SK-MEL-5 (cell line): Measurements from ENCODE around the gene DNAH1. TPM values are rescaled to one million over a fixed set of nuclear protein-coding genes. Genes with fewer than 3 reads are reported as not detected.

Experiments used
- DNase-seq: peaks from one replicate; pipeline ENCODE4 v3.0.0-alpha.2; 2016; ENCODE audit warnings: low read depth, low spot score
- in situ Hi-C: cut with HindIII; loops from 2 replicates; pipeline ENCODE4 v1.10.0; 2016; ENCODE audit warnings: low sequenced_read_pairs, high pct_unique_total_duplicates, low pct_unique_long_range_greater_than_20kb
- total RNA-seq: library from RNA; depleted of rRNA; stranded (reverse); fragments of >200 nt; shearing (Covaris generic); gene quantifications from 2 replicates; pipeline ENCODE4 v1.2.3, GENCODE V29; 2014

The DNAH1 gene
- total RNA-seq, 1 experiment from 2014 or later: 0.74 TPM

DNA sequence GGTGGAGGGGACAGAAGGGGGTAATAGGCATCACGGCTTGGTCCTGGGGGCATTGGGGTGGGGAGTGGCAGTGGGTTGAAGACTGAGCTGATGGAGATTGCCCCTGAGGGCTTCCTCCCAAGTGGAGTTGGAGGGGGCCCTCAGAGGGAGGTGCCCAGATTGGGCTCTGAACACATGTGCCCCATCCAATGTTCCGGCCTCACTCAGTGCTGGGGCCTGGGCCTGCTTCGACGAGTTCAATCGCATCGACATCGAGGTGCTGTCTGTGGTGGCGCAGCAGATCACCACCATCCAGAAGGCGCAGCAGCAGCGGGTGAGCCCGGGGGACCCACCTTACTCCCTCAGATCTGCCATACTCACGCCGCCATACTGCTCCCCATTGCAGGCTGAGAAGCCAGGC is 45.3 kb downstream of the DNAH1 start:
- DNase-seq: no peak
- in situ Hi-C loops: no loop called here

DNA sequence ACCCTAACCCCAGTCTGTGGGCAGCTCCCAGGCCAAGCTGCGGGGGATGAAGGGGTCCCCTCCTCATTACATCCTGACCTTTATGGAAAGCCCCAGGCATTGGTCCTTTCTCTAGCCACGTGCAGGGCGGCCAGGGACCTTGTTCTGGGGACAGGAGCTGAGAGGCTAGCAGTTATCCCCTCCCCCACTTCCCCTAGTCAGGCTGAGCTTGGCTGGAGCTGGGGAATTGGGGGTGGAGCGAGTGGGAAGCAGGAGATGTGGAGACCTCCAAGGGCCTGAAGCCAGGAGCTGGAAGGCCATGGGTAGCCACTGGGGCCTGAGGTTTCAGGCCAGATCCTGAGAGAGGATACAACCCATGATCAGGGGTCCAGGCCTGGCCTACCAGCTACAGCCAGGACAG is 45.8 kb downstream of the DNAH1 start:
- in situ Hi-C loops: no loop called here
- DNase-seq: no peak

DNA sequence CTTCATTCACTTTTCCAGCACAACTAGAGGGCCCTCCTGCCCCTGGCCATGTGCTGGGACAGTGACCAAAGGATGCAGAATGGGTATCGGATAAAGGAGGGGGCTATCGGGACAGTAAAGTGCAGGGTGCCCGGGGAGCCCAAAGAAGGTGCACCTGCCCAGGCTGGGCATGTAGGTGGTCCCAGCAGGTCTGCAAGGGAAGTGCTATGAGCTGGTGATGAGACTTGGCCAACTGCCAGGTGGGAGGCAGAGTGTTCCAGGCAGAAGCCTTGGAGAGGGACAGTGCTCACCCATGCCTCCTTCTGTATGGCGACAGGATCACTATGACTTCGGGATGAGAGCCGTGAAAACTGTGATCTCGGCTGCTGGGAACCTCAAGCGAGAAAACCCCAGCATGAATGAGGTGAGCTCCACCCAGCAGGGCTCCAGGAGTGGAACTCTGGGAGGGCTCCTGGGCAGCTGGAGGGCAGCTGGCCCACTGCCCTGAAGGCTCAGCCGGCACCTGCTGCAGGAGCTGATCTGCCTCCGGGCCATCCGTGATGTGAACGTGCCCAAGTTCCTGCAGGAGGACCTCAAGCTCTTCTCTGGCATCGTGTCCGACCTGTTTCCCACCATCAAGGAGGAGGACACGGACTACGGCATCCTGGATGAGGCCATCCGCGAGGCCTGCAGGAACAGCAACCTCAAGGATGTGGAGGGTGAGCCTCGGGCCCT is 48.4 kb downstream of the DNAH1 start:
- in situ Hi-C loops: no loop called here
- DNase-seq: no peak

DNA sequence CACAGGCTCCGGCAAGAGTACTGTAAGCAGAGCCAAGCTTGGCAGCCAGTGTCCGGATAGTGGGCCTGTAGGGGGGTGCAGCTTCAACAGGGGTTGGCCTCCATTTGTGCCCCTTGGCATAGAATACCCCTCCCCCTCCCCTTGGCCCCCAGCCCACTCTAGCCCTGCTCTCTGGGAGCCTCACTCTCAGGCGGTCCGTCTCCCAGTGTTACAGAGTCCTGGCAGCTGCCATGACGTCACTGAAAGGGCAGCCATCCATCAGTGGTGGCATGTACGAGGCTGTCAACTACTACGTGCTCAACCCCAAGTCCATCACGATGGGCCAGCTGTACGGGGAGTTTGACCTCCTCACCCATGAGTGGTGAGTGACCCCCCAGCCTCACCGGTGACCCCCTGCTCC is 50.4 kb downstream of the DNAH1 start:
- no peak for DNase-seq
- in situ Hi-C loops: no loop called here

DNA sequence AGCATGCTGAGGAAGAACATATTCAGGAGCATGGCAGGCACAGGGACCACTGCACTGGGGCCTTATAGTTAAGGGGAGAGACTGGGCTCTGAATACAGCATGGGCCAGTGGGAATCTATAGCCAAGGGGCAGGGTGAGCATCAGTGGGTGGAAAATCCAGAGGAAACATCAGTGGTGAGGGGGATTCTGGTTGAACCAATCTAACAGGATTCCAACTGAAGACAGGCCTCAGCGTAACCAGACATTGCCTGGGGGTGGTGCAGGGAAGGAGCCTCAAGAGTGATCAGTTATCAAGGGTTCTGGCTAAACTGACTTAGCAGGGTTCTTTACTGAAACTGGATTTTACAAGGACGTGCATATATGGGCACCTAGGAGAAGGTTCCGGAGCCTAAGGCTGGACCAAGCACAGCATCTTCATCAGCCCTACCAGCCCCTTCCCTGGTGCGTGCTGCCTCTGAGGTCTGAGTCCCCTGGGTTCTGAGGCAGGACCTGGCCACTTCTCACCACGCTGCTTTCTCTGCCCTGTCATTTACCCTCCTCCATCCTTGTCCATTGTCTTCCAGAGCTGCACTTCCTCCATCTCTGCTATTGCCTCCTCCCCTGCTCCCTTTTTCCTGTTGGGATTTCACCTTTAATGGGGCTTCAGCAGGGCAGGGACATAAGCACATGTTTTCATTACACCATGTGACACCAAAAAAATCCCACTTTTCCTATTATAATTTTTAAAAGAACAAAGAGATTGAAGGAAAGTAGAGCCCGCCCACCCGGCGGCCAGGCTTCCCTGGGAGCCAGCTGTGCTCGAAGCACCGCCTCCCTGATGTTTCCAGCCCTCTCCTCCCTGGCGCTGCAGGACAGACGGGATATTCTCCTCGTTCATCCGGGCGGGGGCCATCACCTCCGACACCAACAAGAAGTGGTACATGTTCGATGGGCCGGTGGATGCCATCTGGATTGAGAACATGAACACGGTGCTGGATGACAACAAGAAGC is 52.1 kb downstream of the DNAH1 start:
- in situ Hi-C loops: no loop called here
- no peak for DNase-seq

DNA sequence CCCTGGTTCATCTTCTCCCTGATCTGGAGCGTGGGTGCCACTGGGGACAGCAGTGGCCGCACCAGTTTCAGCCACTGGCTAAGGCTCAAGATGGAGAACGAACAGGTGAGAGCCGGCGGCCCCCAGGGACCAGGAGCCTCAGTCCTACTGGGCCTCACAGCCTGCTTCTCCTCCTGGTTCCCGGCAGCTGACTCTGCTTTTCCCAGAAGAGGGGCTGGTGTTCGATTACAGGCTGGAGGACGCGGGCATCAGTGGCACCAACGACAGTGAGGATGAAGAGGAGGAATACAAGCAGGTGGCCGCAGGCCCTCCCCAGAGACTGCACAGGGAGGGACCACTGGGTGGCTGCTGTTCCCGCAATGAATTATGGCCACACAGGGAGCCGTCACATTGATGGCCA is 54.4 kb downstream of the DNAH1 start:
- in situ Hi-C loops: no loop called here

DNA sequence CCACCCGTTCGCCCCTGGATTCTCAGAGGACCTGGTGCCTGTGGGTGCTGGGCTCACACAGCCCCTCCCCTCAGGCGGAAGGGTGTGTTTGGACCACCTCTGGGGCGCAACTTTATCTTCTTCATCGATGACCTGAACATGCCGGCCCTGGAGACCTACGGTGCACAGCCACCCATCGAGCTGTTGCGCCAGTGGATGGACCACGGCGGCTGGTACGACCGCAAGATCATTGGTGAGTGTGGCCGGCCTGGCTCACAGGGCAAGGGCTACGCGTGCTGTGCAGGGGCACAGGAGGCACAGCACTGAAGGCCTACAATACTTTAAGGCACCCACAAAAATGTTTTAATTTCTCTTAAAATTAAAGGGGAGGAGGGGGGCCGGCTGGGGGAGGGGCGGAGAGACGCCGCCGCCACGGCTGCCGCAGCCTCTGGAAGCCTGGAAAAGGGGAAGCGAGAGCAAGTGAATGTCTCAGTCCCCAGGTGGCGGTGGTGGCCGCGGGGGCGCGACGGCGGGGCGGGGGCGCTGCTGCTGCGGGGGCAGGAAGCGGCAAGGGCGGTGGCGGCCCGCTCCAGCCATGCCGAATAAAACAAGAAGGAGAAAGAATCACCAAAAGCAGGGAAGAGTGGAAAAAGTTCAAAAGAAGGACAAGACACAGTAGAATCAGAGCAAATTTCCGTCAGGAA is 56.8 kb downstream of the DNAH1 start:
- DNase-seq: no peak
- in situ Hi-C loops: no loop called here

More for the DNA sequence above, 54.4 kb downstream of the DNAH1 start:
- DNase-seq: no peak

DNA sequence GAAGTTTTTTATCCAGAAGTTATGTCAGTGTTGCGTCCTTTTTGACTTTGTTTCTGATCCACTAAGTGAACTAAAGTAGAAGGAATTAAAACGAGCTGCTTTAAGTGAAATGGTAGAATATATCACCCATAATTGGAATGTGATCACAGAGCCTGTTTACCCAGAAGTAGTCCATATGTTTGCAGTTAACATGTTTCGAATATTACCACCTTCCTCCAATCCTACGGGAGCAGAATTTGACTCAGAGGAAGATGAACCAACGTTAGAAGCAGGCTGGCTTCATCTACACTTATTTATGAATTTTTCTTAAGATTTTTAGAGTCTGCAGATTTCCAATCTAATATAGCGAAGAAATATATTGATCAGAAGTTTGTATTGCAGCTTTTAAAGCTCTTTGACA is 57.6 kb downstream of the DNAH1 start:
- in situ Hi-C loops: no loop called here

DNA sequence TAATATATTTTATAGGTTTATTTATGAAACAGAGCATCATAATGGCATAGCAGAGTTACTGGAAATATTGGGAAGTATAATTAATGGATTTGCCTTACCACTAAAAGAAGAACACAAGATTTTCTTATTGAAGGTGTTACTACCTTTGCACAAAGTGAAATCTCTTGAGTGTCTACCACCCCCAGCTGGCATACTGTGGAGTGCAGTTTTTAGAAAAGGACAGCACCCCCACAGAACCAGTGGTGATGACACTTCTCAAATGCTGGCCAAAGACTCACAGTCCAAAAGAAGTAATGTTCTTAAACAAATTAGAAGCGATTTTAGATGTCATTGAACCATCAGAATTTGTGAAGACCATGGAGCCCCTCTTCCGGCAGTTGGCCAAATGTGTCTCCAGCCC is 58.1 kb downstream of the DNAH1 start:
- in situ Hi-C loops: no loop called here
- peak; percentile 14 for DNase-seq

More for the DNA sequence above, 57.6 kb downstream of the DNAH1 start:
- DNase-seq: no peak

DNA sequence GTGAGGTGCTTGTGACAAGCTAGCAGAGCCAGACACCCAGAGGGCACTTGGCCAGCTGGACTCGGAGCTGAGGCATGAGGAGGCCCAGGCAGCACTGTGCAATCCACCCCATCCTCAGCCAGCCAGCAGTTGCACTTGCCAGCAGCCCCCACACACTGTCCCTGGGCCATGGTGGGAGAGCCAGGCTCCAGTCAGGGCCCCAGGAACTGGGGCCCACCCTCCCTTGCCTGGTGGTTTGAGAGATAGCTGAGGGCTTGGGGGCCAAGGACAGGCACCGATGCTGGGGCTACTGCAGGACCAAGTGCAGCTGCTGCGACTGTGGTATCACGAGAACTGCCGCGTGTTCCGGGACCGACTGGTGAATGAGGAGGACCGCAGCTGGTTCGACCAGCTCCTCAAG is 63.5 kb downstream of the DNAH1 start:
- DNase-seq: no peak
- in situ Hi-C loops: no loop called here

DNA sequence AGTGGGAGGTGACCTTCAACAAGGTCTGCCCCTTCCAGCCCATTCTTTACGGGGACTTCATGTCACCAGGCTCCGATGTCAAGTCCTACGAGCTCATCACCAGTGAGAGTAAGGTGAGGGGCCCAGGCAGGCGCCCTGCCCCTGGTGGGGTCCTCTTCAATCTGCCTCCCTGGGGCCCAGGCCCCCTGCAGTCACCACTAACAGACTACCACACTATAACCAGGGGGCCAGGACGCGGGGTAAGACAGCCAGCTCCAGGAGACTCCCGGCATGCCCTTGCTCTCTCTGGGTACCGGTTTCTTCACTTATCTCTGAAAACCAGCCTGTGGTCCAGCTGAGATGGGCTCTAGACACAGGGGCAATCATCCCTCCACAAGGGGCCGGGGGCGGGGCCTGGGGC is 63.9 kb downstream of the DNAH1 start:
- no peak for DNase-seq
- in situ Hi-C loops: no loop called here

DNA sequence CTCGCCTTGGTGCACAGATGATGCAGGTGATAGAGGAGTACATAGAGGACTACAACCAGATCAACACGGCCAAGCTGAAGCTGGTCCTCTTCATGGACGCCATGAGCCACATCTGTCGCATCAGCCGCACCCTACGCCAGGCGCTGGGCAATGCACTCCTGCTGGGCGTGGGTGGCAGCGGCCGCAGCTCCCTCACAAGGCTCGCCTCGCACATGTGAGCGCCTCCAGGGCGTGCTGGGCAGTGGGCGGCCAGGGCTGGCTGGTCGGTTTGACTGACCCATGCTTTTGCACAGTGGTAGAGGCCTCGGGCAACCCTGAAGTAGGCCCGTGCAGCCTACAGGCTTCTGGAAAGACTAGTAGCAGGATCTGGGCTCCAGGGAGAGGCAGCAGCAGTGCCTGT is 65.5 kb downstream of the DNAH1 start:
- in situ Hi-C loops: no loop called here
- DNase-seq: no peak

DNA sequence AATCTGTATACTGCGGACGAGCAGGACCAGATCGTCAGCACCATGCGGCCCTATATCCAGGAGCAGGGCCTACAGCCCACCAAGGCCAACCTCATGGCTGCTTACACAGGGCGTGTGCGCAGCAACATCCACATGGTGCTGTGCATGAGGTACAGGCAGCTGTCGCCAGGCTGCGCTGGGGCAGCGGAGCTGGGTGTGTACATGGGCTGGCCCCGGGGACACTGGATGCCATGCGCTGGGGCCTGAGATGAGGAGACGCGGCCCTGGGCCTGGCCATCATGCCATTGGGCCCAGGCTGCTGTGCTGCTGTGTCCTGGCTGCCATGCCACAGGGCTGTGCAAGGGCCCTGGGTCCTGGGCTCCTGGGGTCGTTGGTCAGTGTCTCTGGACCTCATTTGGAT is 67.3 kb downstream of the DNAH1 start:
- DNase-seq: no peak
- in situ Hi-C loops: no loop called here

DNA sequence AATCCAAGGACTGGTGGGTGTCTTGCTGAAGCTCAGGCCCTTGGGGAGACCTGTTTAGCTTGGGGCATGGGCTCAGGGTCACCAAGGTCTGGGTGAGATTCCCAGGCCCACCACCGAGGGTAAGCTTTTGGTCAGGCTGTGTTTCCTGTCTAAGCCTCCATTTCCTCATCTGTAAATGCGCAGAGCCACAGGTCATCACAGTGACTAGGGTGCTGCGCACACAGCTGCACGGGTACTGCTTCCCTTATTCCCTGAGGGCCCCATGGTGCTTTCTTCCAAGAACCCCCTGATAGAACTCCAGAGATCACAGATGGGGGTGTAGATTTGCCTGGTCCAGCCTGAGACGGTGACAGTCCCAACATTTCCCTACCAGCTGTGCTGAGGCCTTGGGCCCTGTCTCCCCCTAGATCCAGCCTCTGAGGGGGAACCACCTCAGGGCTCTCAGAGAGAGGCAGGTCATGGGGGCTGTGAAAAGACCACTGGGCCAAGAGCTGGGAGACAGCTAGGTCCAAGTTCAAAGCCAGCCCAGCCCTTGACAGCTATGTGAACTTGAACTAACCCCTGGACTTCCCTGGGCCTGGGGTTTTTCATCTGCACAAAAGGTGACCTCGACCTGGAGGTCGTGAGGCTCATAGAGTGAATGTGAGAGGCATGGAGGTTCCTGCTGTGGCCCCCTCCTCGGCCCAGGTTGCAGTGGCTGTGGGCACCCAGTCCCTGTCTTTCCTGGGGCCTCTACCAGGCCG is 68.1 kb downstream of the DNAH1 start:
- DNase-seq: no peak
- in situ Hi-C loops: no loop called here

DNA sequence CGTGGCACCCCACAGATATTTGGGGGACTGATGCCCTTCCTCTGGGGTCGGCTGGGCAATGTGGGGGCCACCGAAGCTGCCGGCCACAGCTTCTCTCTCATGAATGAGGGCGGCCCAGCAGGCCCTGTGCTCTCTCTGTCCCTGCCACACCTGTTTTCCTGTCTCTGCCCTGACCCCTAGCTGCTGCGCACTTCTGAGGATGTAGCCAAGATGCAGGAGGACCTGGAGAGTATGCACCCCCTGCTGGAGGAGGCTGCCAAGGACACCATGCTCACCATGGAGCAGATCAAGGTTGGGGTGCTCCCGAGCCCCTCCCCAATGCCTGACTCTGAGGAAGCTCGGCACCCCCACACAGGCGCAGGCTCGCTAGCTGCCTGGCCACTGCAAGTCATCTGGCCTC is 69.0 kb downstream of the DNAH1 start:
- DNase-seq: peak; percentile 67
- in situ Hi-C loops: no loop called here

DNA sequence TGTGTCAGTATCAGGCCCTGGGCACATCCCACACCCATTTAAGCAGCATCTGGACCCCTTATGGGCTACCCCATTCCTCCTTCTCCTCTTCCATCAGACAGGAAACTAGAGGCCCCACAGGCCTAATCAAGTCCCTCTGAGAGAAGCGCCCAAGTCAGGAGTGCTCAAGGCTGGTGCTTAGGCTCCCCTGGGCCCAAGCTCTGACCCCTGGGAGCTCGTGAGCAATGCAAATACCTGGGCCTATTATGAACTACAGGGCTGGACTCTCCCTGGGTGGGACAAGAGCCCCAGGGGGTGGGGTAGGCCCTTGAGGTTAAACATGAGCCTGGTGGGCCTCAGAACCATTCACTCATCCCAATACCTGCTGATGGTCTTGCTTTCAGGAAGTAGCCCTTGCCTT is 71.4 kb downstream of the DNAH1 start:
- no peak for DNase-seq
- in situ Hi-C loops: no loop called here

DNA sequence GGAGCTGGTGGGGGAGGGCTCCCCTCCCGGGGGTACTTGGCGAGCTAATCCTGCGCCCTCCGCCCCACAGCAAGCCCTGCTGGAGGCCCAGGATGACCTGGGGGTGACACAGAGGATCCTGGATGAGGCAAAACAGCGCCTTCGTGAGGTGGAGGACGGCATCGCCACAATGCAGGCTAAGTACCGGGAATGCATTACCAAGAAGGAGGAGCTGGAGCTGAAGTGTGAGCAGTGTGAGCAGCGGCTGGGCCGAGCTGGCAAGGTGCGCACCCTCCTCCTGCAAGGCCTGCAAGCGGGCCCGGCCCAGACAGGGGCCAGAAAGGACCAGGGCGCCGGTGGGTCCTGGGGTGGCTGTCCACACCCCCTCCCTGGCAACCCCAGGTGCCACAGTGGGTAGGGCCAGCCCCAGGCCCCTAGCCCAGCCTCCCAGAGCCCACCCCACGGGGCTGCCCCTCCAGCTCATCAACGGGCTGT is 72.3 kb downstream of the DNAH1 start:
- in situ Hi-C loops: no loop called here
- peak; percentile 15 for DNase-seq

DNA sequence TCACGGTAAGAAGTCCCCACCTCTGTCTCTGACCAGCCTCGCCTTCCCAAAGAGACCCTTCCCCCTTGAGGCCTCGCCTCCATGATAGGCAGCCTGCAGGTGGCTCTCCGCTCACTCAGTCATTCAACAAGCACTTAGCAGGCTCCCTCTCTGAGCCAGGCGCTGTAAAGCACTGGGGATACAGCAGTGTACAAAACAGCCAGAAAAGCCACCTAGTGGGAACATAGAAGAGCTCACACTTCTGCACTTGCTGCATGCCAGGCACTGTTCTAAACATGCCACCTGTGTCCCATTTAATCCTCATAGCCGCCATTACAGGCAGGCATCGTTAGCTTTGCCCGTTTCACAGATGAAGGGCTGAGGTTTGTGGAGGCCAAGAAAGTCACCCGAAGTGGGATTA is 72.8 kb downstream of the DNAH1 start:
- DNase-seq: no peak
- in situ Hi-C loops: no loop called here
